ENCODE measurements around the gene VIT.

VIT gene

GRCh38 chr2:36733215-36733614, 36.7 kb downstream of the VIT start:
- H3K4me3 ChIP-seq (ENCODE audit: low read depth, low read length): no peak overlapping the region
- TF ChIP-seq CTCF (IDR thresholded peaks at IDR 0.05; ENCODE audit: insufficient read depth, low read depth, low read length, missing control alignments): no peak
- DNase-seq (ENCODE audit: low read depth): no peak

- no peak for TF ChIP-seq CTCF (IDR thresholded peaks at IDR 0.05; ENCODE audit: insufficient read depth, low read depth, low read length, missing control alignments)
- DNase-seq (ENCODE audit: low read depth): no peak
- H3K4me3 ChIP-seq (ENCODE audit: low read depth, low read length): no peak overlapping the region
Observed at GRCh38 chr2:36734304-36734703, 37.8 kb downstream of the VIT start.

- no peak for TF ChIP-seq CTCF (IDR thresholded peaks at IDR 0.05; ENCODE audit: insufficient read depth, low read depth, low read length, missing control alignments)
- no peak overlapping the region for H3K4me3 ChIP-seq (ENCODE audit: low read depth, low read length)
- DNase-seq (ENCODE audit: low read depth): no peak
Observed at GRCh38 chr2:36737131-36737750, 40.7 kb downstream of the VIT start.

GRCh38 chr2:36740061-36740460, 43.6 kb downstream of the VIT start:
- no peak for DNase-seq (ENCODE audit: low read depth)
- no peak overlapping the region for H3K4me3 ChIP-seq (ENCODE audit: low read depth, low read length)
- TF ChIP-seq CTCF (IDR thresholded peaks at IDR 0.05; ENCODE audit: insufficient read depth, low read depth, low read length, missing control alignments): no peak

- no peak for DNase-seq (ENCODE audit: low read depth)
- no peak for TF ChIP-seq CTCF (IDR thresholded peaks at IDR 0.05; ENCODE audit: insufficient read depth, low read depth, low read length, missing control alignments)
- H3K4me3 ChIP-seq (ENCODE audit: low read depth, low read length): no peak overlapping the region
Observed at GRCh38 chr2:36741188-36741837, 44.8 kb downstream of the VIT start.

GRCh38 chr2:36743954-36744353, 47.4 kb downstream of the VIT start:
- H3K4me3 ChIP-seq (ENCODE audit: low read depth, low read length): no peak overlapping the region
- DNase-seq (ENCODE audit: low read depth): no peak
- no peak for TF ChIP-seq CTCF (IDR thresholded peaks at IDR 0.05; ENCODE audit: insufficient read depth, low read depth, low read length, missing control alignments)

GRCh38 chr2:36748166-36748565, 51.7 kb downstream of the VIT start:
- no peak for TF ChIP-seq CTCF (IDR thresholded peaks at IDR 0.05; ENCODE audit: insufficient read depth, low read depth, low read length, missing control alignments)
- no peak for DNase-seq (ENCODE audit: low read depth)
- no peak overlapping the region for H3K4me3 ChIP-seq (ENCODE audit: low read depth, low read length)
